PFSK-1 (cell line): Measurements from ENCODE around the gene GJA9.

Experiments
- FOXP2 ChIP-seq: optimal IDR thresholded peaks from 2 replicates; pipeline ENCODE3; 2011; ENCODE audit warnings: borderline replicate concordance, control low read depth, inconsistent platforms; ENCODE audit not compliant: insufficient read depth; ENCODE audit errors: extremely low read length, extremely low read depth
- POLR2AphosphoS5 ChIP-seq: IDR thresholded peaks from 2 replicates; pipeline ENCODE4 v1.6.1; 2012; ENCODE audit warnings: low read depth, mild to moderate bottlenecking, control low read depth, low read length, moderate library complexity
- SIN3A ChIP-seq: IDR thresholded peaks from 2 replicates; pipeline ENCODE4 v1.6.1; 2012; ENCODE audit warnings: mild to moderate bottlenecking, low read length, moderate library complexity, borderline replicate concordance; ENCODE audit not compliant: insufficient read depth
- TAF1 ChIP-seq: IDR thresholded peaks from 2 replicates; pipeline ENCODE4 v1.6.1; 2012; ENCODE audit warnings: low read length, control low read depth, borderline replicate concordance; ENCODE audit not compliant: insufficient read depth
- TF ChIP-seq, protein P1 (sequence below), 2 experiments: IDR thresholded peaks; 2 replicates each; pipeline versions ENCODE4 v1.6.1 to v1.8.0; 2011 to 2012; ENCODE audit warnings: low read depth in 2 of 2, low read length in 2 of 2, control low read depth in 1 of 2, inconsistent platforms in 1 of 2, mild to moderate bottlenecking in 1 of 2, moderate library complexity in 1 of 2; ENCODE audit not compliant: insufficient read depth in 1 of 2

GJA9 gene

DNA sequence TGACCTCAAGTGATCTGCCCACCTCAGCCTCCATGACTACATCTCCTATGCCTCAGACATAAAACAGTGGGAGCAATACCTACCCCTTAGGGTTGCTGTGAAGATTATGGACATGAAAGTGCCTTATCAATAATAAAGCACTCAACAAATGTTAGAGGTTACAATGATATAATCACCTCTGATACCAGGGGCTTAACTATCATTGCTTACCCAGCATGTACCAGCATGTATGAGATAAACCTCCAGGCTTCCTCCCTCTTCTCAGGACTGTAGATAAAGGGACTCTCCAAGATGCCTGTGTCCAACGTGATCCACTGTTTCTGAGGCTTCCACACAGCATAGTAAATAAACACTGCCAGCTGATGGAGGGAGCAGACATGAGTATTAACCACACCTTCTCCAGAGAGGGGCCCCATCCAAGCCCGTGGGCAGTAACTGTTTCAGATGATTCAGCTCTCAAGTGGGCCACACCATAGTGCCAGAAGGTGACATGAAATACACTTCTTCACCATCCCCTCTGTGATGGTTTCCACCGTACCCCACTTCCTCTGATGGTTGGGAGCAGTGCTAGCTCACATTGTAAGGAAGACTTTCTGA lies 34.1 kb upstream of the GJA9 start:
- TF ChIP-seq POLR2AphosphoS5 = no peak
- no peak for TF ChIP-seq FOXP2

DNA sequence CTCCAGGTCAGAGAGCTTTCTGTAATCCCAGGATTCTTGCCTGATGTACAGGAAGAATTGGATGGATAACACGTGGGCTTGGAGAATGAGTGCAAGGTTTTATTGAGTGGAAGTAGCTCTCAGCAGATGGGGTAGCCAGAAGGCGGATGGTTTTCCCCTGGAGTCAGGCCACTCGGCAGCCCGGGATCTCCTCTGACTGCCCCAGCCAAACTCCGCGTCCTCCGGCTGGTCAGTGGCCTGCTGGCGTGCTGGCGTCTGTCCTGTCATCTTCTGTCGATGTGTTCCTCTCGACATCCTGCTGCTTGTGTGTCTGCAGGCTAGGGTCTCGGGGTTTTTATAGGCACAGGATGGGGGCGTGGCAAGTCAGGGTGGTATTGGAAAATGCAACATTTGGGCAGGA lies 27.4 kb upstream of the GJA9 start:
- TF ChIP-seq POLR2AphosphoS5 (no peak), SIN3A (no peak), TAF1 (no peak), FOXP2 (no peak)
- TF ChIP-seq, protein P1, sequence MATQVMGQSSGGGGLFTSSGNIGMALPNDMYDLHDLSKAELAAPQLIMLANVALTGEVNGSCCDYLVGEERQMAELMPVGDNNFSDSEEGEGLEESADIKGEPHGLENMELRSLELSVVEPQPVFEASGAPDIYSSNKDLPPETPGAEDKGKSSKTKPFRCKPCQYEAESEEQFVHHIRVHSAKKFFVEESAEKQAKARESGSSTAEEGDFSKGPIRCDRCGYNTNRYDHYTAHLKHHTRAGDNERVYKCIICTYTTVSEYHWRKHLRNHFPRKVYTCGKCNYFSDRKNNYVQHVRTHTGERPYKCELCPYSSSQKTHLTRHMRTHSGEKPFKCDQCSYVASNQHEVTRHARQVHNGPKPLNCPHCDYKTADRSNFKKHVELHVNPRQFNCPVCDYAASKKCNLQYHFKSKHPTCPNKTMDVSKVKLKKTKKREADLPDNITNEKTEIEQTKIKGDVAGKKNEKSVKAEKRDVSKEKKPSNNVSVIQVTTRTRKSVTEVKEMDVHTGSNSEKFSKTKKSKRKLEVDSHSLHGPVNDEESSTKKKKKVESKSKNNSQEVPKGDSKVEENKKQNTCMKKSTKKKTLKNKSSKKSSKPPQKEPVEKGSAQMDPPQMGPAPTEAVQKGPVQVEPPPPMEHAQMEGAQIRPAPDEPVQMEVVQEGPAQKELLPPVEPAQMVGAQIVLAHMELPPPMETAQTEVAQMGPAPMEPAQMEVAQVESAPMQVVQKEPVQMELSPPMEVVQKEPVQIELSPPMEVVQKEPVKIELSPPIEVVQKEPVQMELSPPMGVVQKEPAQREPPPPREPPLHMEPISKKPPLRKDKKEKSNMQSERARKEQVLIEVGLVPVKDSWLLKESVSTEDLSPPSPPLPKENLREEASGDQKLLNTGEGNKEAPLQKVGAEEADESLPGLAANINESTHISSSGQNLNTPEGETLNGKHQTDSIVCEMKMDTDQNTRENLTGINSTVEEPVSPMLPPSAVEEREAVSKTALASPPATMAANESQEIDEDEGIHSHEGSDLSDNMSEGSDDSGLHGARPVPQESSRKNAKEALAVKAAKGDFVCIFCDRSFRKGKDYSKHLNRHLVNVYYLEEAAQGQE (IDR thresholded peaks at IDR 0.05; ENCODE audit: insufficient read depth in 1 of 2, low read depth in 2 of 2, low read length in 2 of 2) = no peak

DNA sequence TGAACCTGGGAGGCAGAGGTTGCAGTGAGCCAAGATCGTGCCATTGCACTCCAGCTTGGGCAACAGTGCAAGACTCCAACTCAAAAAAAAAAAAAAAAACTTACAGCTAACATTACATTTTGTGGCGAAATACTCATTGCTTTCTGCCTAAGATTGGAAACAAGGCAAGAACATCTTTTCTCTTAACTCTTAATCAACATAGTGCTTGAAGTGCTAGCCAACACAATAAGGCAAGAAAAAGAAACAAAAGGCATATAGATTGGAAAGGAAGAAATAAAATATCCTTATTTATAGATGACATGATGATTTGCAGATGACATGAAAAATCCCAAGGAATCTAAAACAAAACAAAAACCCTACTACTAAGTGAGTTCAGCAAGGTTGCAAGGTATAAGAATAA lies 24.6 kb upstream of the GJA9 start:
- TF ChIP-seq TAF1 (no peak), FOXP2 (no peak), POLR2AphosphoS5 (no peak), SIN3A (no peak)
- TF ChIP-seq, protein P1 (IDR thresholded peaks at IDR 0.05; ENCODE audit: insufficient read depth in 1 of 2, low read depth in 2 of 2, low read length in 2 of 2) = no peak

DNA sequence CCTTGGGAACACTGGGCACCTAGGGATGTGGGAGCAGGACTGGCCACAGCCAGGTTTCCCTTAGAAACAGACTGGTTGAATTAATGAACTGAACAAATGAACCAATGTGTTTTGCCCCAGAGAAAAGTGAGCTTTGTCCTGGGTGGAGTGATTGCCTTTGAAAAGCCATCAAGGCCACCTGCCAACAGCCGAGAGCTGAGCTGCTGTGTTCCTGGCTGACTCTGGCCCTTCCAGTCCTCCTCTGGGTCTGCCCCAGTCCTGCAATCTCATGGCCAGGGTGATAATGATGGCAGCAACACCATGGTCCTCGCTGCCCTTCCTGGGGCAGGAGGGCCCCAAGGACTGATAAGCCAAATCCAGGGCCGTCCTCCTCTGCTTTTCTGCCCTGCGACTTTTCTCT lies 18.2 kb upstream of the GJA9 start:
- no peak for TF ChIP-seq SIN3A
- TF ChIP-seq, protein P1 (IDR thresholded peaks at IDR 0.05; ENCODE audit: insufficient read depth in 1 of 2, low read depth in 2 of 2, low read length in 2 of 2) = no peak
- TF ChIP-seq POLR2AphosphoS5 = no peak
- no peak for TF ChIP-seq TAF1
- no peak for TF ChIP-seq FOXP2

DNA sequence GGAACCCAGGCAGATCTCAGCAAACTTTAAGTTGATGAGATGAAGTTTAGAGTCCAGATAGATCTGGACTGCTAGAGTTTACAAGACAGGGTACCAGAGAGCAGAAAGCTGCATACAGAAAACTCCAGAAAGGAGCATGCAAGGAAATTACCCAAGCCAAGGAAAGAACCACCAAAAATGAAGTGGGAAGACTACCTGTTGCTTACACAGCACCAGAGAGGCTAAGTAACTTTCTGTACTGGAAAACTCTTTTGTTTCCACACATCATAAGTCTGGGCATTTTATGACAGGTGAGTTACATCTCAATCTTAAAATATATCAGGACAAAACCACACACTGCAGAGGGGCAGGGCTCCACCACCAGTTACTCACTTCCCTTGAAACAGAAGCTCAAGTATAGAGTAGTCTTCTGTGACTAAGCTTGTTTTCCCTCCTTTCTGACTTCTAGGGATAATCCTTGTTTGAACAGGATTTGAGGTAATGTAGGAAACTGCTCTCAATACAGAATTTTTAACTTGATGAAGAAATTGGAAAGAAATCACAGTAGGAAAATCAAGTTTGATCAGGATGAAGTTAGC lies 17.4 kb upstream of the GJA9 start:
- TF ChIP-seq FOXP2 = no peak
- TF ChIP-seq, protein P1 (IDR thresholded peaks at IDR 0.05; ENCODE audit: insufficient read depth in 1 of 2, low read depth in 2 of 2, low read length in 2 of 2) = no peak
- no peak for TF ChIP-seq SIN3A
- no peak for TF ChIP-seq TAF1
- no peak for TF ChIP-seq POLR2AphosphoS5
